A549 (cell line): Measurements from ENCODE around the gene ZNF613.

Experiments used
- CBX8 ChIP-seq: fragments of 200-600 bp; sonication (generic); IDR thresholded peaks from 2 replicates; pipeline ENCODE4 v1.6.1; 2016
- CEBPB ChIP-seq, 2 experiments: fragments of >200 bp in 1 of 2; sonication (Bioruptor Twin) in 1 of 2; formaldehyde crosslinking in 1 of 2; IDR thresholded peaks; 2 replicates each; pipeline ENCODE4 v1.6.1; 2012 to 2016
- CTCF ChIP-seq: fragments of >200 bp; sonication (Bioruptor Twin); formaldehyde crosslinking; IDR thresholded peaks from 3 replicates; pipeline ENCODE4 v1.5.1; 2016
- MAX ChIP-seq: IDR thresholded peaks from 2 replicates; pipeline ENCODE4 v1.6.1; 2012
- POLR2A ChIP-seq: IDR thresholded peaks from 2 replicates; pipeline ENCODE4 v1.6.1; 2012; ENCODE audit warnings: mild to moderate bottlenecking, low read length
- RCOR1 ChIP-seq: fragments of 150-350 bp; IDR thresholded peaks from 2 replicates; pipeline ENCODE4 v1.6.1; 2014; ENCODE audit warnings: antibody characterized with exemption, low read length, low read depth

- no peak for TF ChIP-seq CEBPB (IDR thresholded peaks at IDR 0.05)
- no peak for TF ChIP-seq CBX8
- TF ChIP-seq RCOR1, result no peak
- TF ChIP-seq POLR2A, result no peak
- TF ChIP-seq CTCF, result no peak
- TF ChIP-seq MAX, result no peak
These were observed 36.0 kb upstream of the ZNF613 start for GRCh38 chr19:51891193-51891747.
